Measurements from ENCODE around the gene NAGK.
"Not testable (repeated sequence)": the region's sequence is repeated elsewhere in the genome, so short reads cannot be mapped to it uniquely, and the experiment has no call there.

The NAGK gene

GRCh38 chr2:71089475-71089874 is 21.0 kb downstream of the NAGK start:
- not testable (repeated sequence) for H3K27ac ChIP-seq (ENCODE audit: low read depth, low read length); H3K27me3 ChIP-seq (ENCODE audit: low read length); H3F3A ChIP-seq (ENCODE audit: insufficient read depth); H4K20me1 ChIP-seq (ENCODE audit: low read depth, low read length); H3K36me3 ChIP-seq (ENCODE audit: low read length); H3K9me2 ChIP-seq (replicated peaks; ENCODE audit: insufficient read depth, low read length); H3K4me3 ChIP-seq (ENCODE audit: insufficient read depth, low read length, poor library complexity, severe bottlenecking); H2AFZ ChIP-seq (ENCODE audit: low read depth, low read length, severe bottlenecking); H3K9me3 ChIP-seq (ENCODE audit: insufficient read depth, low read length); H3K79me2 ChIP-seq (ENCODE audit: insufficient read depth, low read length); H3K9ac ChIP-seq (ENCODE audit: low read length); H3K4me2 ChIP-seq (ENCODE audit: low read depth, low read length, poor library complexity, severe bottlenecking)

GRCh38 chr2:71091808-71092207 is 23.4 kb downstream of the NAGK start:
- not testable (repeated sequence) for H3F3A ChIP-seq (ENCODE audit: insufficient read depth)

GRCh38 chr2:71092491-71093260 is 24.2 kb downstream of the NAGK start:
- H3K4me3 ChIP-seq (ENCODE audit: insufficient read depth, low read length, poor library complexity, severe bottlenecking); H3F3A ChIP-seq (ENCODE audit: insufficient read depth); H3K4me2 ChIP-seq (ENCODE audit: low read depth, low read length, poor library complexity, severe bottlenecking); H3K79me2 ChIP-seq (ENCODE audit: insufficient read depth, low read length); H3K36me3 ChIP-seq (ENCODE audit: low read length); H2AFZ ChIP-seq (ENCODE audit: low read depth, low read length, severe bottlenecking); H3K9me2 ChIP-seq (replicated peaks; ENCODE audit: insufficient read depth, low read length); H3K27ac ChIP-seq (ENCODE audit: low read depth, low read length); H3K9me3 ChIP-seq (ENCODE audit: insufficient read depth, low read length); H3K9ac ChIP-seq (ENCODE audit: low read length); H4K20me1 ChIP-seq (ENCODE audit: low read depth, low read length); H3K27me3 ChIP-seq (ENCODE audit: low read length): not testable (repeated sequence)

More at GRCh38 chr2:71091808-71092207, 23.4 kb downstream of the NAGK start:
- H3K9me3 ChIP-seq (ENCODE audit: insufficient read depth, low read length); H3K27ac ChIP-seq (ENCODE audit: low read depth, low read length); H3K36me3 ChIP-seq (ENCODE audit: low read length); H3K27me3 ChIP-seq (ENCODE audit: low read length); H3K9ac ChIP-seq (ENCODE audit: low read length); H3K4me2 ChIP-seq (ENCODE audit: low read depth, low read length, poor library complexity, severe bottlenecking); H3K9me2 ChIP-seq (replicated peaks; ENCODE audit: insufficient read depth, low read length); H4K20me1 ChIP-seq (ENCODE audit: low read depth, low read length); H3K4me3 ChIP-seq (ENCODE audit: insufficient read depth, low read length, poor library complexity, severe bottlenecking); H3K79me2 ChIP-seq (ENCODE audit: insufficient read depth, low read length); H2AFZ ChIP-seq (ENCODE audit: low read depth, low read length, severe bottlenecking): not testable (repeated sequence)

GRCh38 chr2:71100195-71100964 is 31.9 kb downstream of the NAGK start:
- Histone ChIP-seq H3K9ac (ENCODE audit: low read length) (no peak overlapping the region), H3F3A (ENCODE audit: insufficient read depth) (no peaks in the 10 kb centered on the region), H3K9me3 (ENCODE audit: insufficient read depth, low read length) (no peaks in the 10 kb centered on the region), H3K4me3 (ENCODE audit: insufficient read depth, low read length, poor library complexity, severe bottlenecking) (no peak overlapping the region), H3K36me3 (ENCODE audit: low read length) (no peaks in the 10 kb centered on the region), H2AFZ (ENCODE audit: low read depth, low read length, severe bottlenecking) (no peak overlapping the region), H3K27me3 (ENCODE audit: low read length) (no peaks in the 10 kb centered on the region), H4K20me1 (ENCODE audit: low read depth, low read length) (no peaks in the 10 kb centered on the region), H3K4me2 (ENCODE audit: low read depth, low read length, poor library complexity, severe bottlenecking) (no peak overlapping the region), H3K27ac (ENCODE audit: low read depth, low read length) (no peak overlapping the region), H3K79me2 (ENCODE audit: insufficient read depth, low read length) (no peaks in the 10 kb centered on the region), H3K9me2 (replicated peaks; ENCODE audit: insufficient read depth, low read length) (no peaks in the 10 kb centered on the region)
- TF ChIP-seq CTCF (IDR thresholded peaks at IDR 0.05; ENCODE audit: insufficient read depth, low read length, poor library complexity, severe bottlenecking) (peak; percentile 35), EZH2phosphoT487 (conservative IDR thresholded peaks at IDR 0.05; ENCODE audit: low read length) (no peak)

Data from SU-DHL-6 (cell line).